GM23248 (cell line): ENCODE measurements around the gene ANKRD26. TPM values are rescaled to one million over a fixed set of nuclear protein-coding genes. Genes with fewer than 3 reads are reported as not detected.

Experiments used
- DNase-seq: peaks from one replicate; pipeline ENCODE4 v3.0.0-alpha.2; 2015
- H2AFZ ChIP-seq: fragments of 200-600 bp; sonication (generic); 2 replicates; pipeline ENCODE4 v1.6.1; 2016; ENCODE audit warnings: antibody characterized with exemption
- H3F3A ChIP-seq: fragments of 200-600 bp; sonication (generic); 2 replicates; pipeline ENCODE4 v1.6.1; 2016; ENCODE audit warnings: mild to moderate bottlenecking, antibody characterized with exemption, mixed run types; ENCODE audit not compliant: insufficient read depth
- H3K27ac ChIP-seq: fragments of 200-600 bp; sonication (generic); 2 replicates; pipeline ENCODE4 v1.5.1; 2016; ENCODE audit warnings: mild to moderate bottlenecking
- H3K27me3 ChIP-seq: fragments of 200-600 bp; sonication (generic); replicated peaks from 2 replicates; pipeline ENCODE4 v1.6.1; 2016; ENCODE audit warnings: mild to moderate bottlenecking; ENCODE audit not compliant: insufficient read depth
- H3K36me3 ChIP-seq: fragments of 200-600 bp; sonication (generic); 2 replicates; pipeline ENCODE4 v1.6.1; 2016; ENCODE audit warnings: low read depth, mild to moderate bottlenecking
- H3K4me1 ChIP-seq: fragments of 200-600 bp; sonication (generic); 2 replicates; pipeline ENCODE4 v1.6.1; 2016; ENCODE audit warnings: mild to moderate bottlenecking; ENCODE audit not compliant: insufficient read depth
- H3K4me2 ChIP-seq: fragments of 200-600 bp; sonication (generic); one replicate; pipeline ENCODE4 v1.6.1; 2016; ENCODE audit warnings: mild to moderate bottlenecking; ENCODE audit not compliant: unreplicated experiment
- H3K4me3 ChIP-seq: fragments of 200-600 bp; sonication (generic); 2 replicates; pipeline ENCODE4 v1.5.1; 2016; ENCODE audit warnings: mild to moderate bottlenecking
- H3K79me2 ChIP-seq: fragments of 200-600 bp; sonication (generic); 2 replicates; pipeline ENCODE4 v1.6.1; 2016; ENCODE audit warnings: mild to moderate bottlenecking; ENCODE audit not compliant: insufficient read depth
- H3K9ac ChIP-seq: fragments of 200-600 bp; sonication (generic); 2 replicates; pipeline ENCODE4 v1.6.1; 2016; ENCODE audit warnings: mild to moderate bottlenecking
- H3K9me2 ChIP-seq: fragments of 200-600 bp; sonication (generic); 2 replicates; pipeline ENCODE4 v1.6.1; 2016; ENCODE audit warnings: mixed run types, mild to moderate bottlenecking, moderate library complexity; ENCODE audit not compliant: insufficient read depth
- H3K9me3 ChIP-seq: fragments of 200-600 bp; sonication (generic); one replicate; pipeline ENCODE4 v1.6.1; 2017; ENCODE audit warnings: low read depth
- H4K20me1 ChIP-seq: fragments of 200-600 bp; sonication (generic); 2 replicates; pipeline ENCODE4 v1.6.0; 2016; ENCODE audit not compliant: insufficient read depth
- EZH2 ChIP-seq: fragments of 200-600 bp; sonication (generic); IDR thresholded peaks from 2 replicates; pipeline ENCODE4 v1.6.1; 2018; ENCODE audit warnings: antibody characterized with exemption, mild to moderate bottlenecking; ENCODE audit not compliant: insufficient read depth, poor library complexity, severe bottlenecking
- EZH2phosphoT487 ChIP-seq: fragments of 200-600 bp; sonication (generic); IDR thresholded peaks from 2 replicates; pipeline ENCODE4 v1.6.1; 2018; ENCODE audit warnings: antibody characterized with exemption, moderate library complexity, mild to moderate bottlenecking, low read depth; ENCODE audit not compliant: insufficient read depth
- WGBS, 2 experiments: methylation state at CpG; one replicate each; pipeline ENCODE4 v1.1.6; 2015 to 2017; ENCODE audit warnings: low lambda C conversion rate in 2 of 2, low coverage in 1 of 2; ENCODE audit errors: missing lambda C conversion rate in 2 of 2; 5-methylcytosine and 5-hydroxymethylcytosine counted together
- in situ Hi-C: fragments of 300-500 bp; cut with MboI; formaldehyde crosslinking; loops from 2 replicates; pipeline ENCODE4 v1.15.0; 2020
- polyA plus RNA-seq: library from polyadenylated mRNA; unstranded; fragments of >200 nt; fragmentation: Nextera tagmentation; extraction: Ambion mirVana; gene quantifications from 2 replicates; pipeline ENCODE4 v1.2.1, GENCODE V29; 2016
- total RNA-seq: library from RNA; depleted of rRNA; stranded (reverse); fragments of >200 nt; shearing (Covaris generic); gene quantifications from 2 replicates; pipeline ENCODE4 v1.2.3, GENCODE V29; 2014; rRNA removed

ANKRD26 gene
- total RNA-seq (5.4 and 5.6 TPM in 2 replicates), polyA plus RNA-seq (4.1 and 4.8 TPM in 2 replicates)

- no peaks in the 10 kb centered on the region for H3K36me3 ChIP-seq
- H3K4me2 ChIP-seq, result peak within 1 kb of the TSS; percentile 87
- H3K4me1 ChIP-seq, result 0 out of 2 replicates have a peak, but pooled peaks cover 6% of the 10 kb centered on the region
- peak; percentile 100 for DNase-seq
- H3K79me2 ChIP-seq, result peaks cover 32% of the 10 kb centered on the region
- in situ Hi-C loops, result no loop called here
- no peaks in the 10 kb centered on the region for H3K9me3 ChIP-seq
- H3K27ac ChIP-seq, result peak within 1 kb of the TSS; percentile 78
- H3K9me2 ChIP-seq, result no peaks in the 10 kb centered on the region
- H3K9ac ChIP-seq, result peak within 1 kb of the TSS; percentile 88
- 1 to 2% methylated on average over 63 to 65 of the region's 65 CpGs for WGBS, 2 experiments
- TF ChIP-seq EZH2phosphoT487 (no peak), EZH2 (no peak)
- H2AFZ ChIP-seq, result peak within 1 kb of the TSS; percentile 97
- H3K4me3 ChIP-seq, result peak within 1 kb of the TSS; percentile 88
- H3K27me3 ChIP-seq, result no peaks in the 10 kb centered on the region
- 0 out of 2 replicates have a peak, but pooled peaks cover 11% of the 10 kb centered on the region for H3F3A ChIP-seq
- H4K20me1 ChIP-seq, result no peaks in the 10 kb centered on the region
Measured at GRCh38 chr10:27099916-27100812, at the start of gene ANKRD26. ANKRD26 (minus strand) TSS chr10:27100494; CDS start chr10:27100326, 168 bp downstream.

- no peak for DNase-seq
- Histone ChIP-seq H3K9me2 (no peaks in the 10 kb centered on the region), H3F3A (peaks cover 9% of the 10 kb centered on the region; the same call in 1 of the 2 replicates), H2AFZ (no peak overlapping the region), H3K4me2 (no peak overlapping the region), H3K4me1 (peaks cover 22% of the 10 kb centered on the region; the same call in 1 of the 2 replicates), H3K36me3 (peaks cover 52% of the 10 kb centered on the region), H3K4me3 (no peak overlapping the region), H3K27ac (no peak overlapping the region), H3K79me2 (peaks cover 100% of the 10 kb centered on the region), H4K20me1 (peaks cover 4% of the 10 kb centered on the region; the same call in 1 of the 2 replicates), H3K27me3 (no peaks in the 10 kb centered on the region), H3K9me3 (no peaks in the 10 kb centered on the region), H3K9ac (no peak overlapping the region)
- 54 to 73% methylated on average over 5 of the region's 5 CpGs for WGBS, 2 experiments
- in situ Hi-C loops, result no loop called here
- no peak for TF ChIP-seq EZH2
- TF ChIP-seq EZH2phosphoT487, result no peak
Measured at GRCh38 chr10:27147701-27148100, 47.4 kb upstream of the ANKRD26 start.

- in situ Hi-C loops, result no loop called here
- H3K79me2 ChIP-seq, result peaks cover 99% of the 10 kb centered on the region
- peaks cover 60% of the 10 kb centered on the region for H3K36me3 ChIP-seq
- no peak overlapping the region for H3K4me3 ChIP-seq
- H3K9me2 ChIP-seq, result no peaks in the 10 kb centered on the region
- H3K27ac ChIP-seq, result no peak overlapping the region
- no peak overlapping the region for H3K9ac ChIP-seq
- no peaks in the 10 kb centered on the region for H3K27me3 ChIP-seq
- no peak overlapping the region for H3K4me2 ChIP-seq
- H3F3A ChIP-seq, result peaks cover 9% of the 10 kb centered on the region; the same call in 1 of the 2 replicates
- TF ChIP-seq EZH2, result no peak
- TF ChIP-seq EZH2phosphoT487, result no peak
- DNase-seq, result no peak
- H2AFZ ChIP-seq, result no peak overlapping the region
- H3K9me3 ChIP-seq, result no peaks in the 10 kb centered on the region
- peaks cover 13% of the 10 kb centered on the region; the same call in 1 of the 2 replicates for H3K4me1 ChIP-seq
- no peaks in the 10 kb centered on the region for H4K20me1 ChIP-seq
Measured at GRCh38 chr10:27145937-27146336, 45.6 kb upstream of the ANKRD26 start.

GRCh38 chr10:27143686-27144085 is 43.4 kb upstream of the ANKRD26 start:
- H3K9me3 ChIP-seq, result no peaks in the 10 kb centered on the region
- H3K4me3 ChIP-seq, result no peak overlapping the region
- no peaks in the 10 kb centered on the region for H4K20me1 ChIP-seq
- no peak overlapping the region for H2AFZ ChIP-seq
- no peaks in the 10 kb centered on the region for H3K9me2 ChIP-seq
- H3K36me3 ChIP-seq, result peaks cover 69% of the 10 kb centered on the region
- DNase-seq, result peak; percentile 17
- in situ Hi-C loops, result no loop called here
- no peak overlapping the region for H3K4me2 ChIP-seq
- no peak for TF ChIP-seq EZH2phosphoT487
- no peak for TF ChIP-seq EZH2
- H3K4me1 ChIP-seq, result peaks cover 7% of the 10 kb centered on the region; the same call in 1 of the 2 replicates
- H3K27ac ChIP-seq, result peak overlapping the region; percentile 16; the same call in 1 of the 2 replicates
- no peak overlapping the region for H3K9ac ChIP-seq
- no peaks in the 10 kb centered on the region for H3K27me3 ChIP-seq
- WGBS, 2 experiments, result 100% methylated on average over 1 of the region's 1 CpG
- H3K79me2 ChIP-seq, result peaks cover 95% of the 10 kb centered on the region
- H3F3A ChIP-seq, result peaks cover 9% of the 10 kb centered on the region; the same call in 1 of the 2 replicates
